Activated naive CD8-positive, alpha-beta T cell treated with anti-CD3 and anti-CD28 coated beads for 36 hours (primary cell): ENCODE data around the gene PLXNA3. TPM values are rescaled to one million over a fixed set of nuclear protein-coding genes. Genes with fewer than 3 reads are reported as not detected.

Source experiments
- DNase-seq: peaks from one replicate; pipeline ENCODE4 v3.0.0; 2021
- H3K27ac Mint-ChIP-seq: one replicate; pipeline ENCODE4 v1.8.0; 2022; ENCODE audit warnings: mild to moderate bottlenecking, moderate library complexity, mixed read lengths
- H3K27me3 Mint-ChIP-seq: one replicate; pipeline ENCODE4 v1.8.0; 2022; ENCODE audit warnings: mild to moderate bottlenecking, mixed read lengths
- H3K36me3 Mint-ChIP-seq: one replicate; pipeline ENCODE4 v1.8.0; 2021; ENCODE audit warnings: mild to moderate bottlenecking, mixed read lengths
- H3K4me1 Mint-ChIP-seq: one replicate; pipeline ENCODE4 v1.8.0; 2021; ENCODE audit warnings: mixed read lengths
- H3K4me3 Mint-ChIP-seq: one replicate; pipeline ENCODE4 v1.8.0; 2022; ENCODE audit warnings: mild to moderate bottlenecking, moderate library complexity, mixed read lengths
- H3K9me3 Mint-ChIP-seq: one replicate; pipeline ENCODE4 v1.8.0; 2022; ENCODE audit warnings: mixed read lengths
- total RNA-seq, 2 experiments: library from RNA; stranded (reverse); gene quantifications; one replicate each; pipeline ENCODE4 v1.2.3, GENCODE V29; 2021

Gene PLXNA3
- total RNA-seq, 2 experiments from 2014 or later, result 22.3 to 23.1 TPM

GRCh38 chrX:154507673-154508383, 49.7 kb downstream of the PLXNA3 start:
- H3K4me1 Mint-ChIP-seq, result peaks cover 10% of the 10 kb centered on the region
- no peaks in the 10 kb centered on the region for H3K27me3 Mint-ChIP-seq
- peaks cover 3% of the 10 kb centered on the region for H3K9me3 Mint-ChIP-seq
- peaks cover 20% of the 10 kb centered on the region for H3K36me3 Mint-ChIP-seq
- H3K27ac Mint-ChIP-seq, result no peak overlapping the region
- H3K4me3 Mint-ChIP-seq, result no peak overlapping the region
- DNase-seq, result no peak

- no peak overlapping the region for H3K27ac Mint-ChIP-seq
- H3K36me3 Mint-ChIP-seq, result peaks cover 20% of the 10 kb centered on the region
- H3K4me1 Mint-ChIP-seq, result peaks cover 10% of the 10 kb centered on the region
- H3K4me3 Mint-ChIP-seq, result no peak overlapping the region
- DNase-seq, result no peak
- peaks cover 3% of the 10 kb centered on the region for H3K9me3 Mint-ChIP-seq
- H3K27me3 Mint-ChIP-seq, result no peaks in the 10 kb centered on the region
These were observed 50.3 kb downstream of the PLXNA3 start for GRCh38 chrX:154508384-154508745.

- Mint-ChIP-seq H3K36me3 (peaks cover 26% of the 10 kb centered on the region), H3K9me3 (peaks cover 3% of the 10 kb centered on the region), H3K4me1 (peaks cover 15% of the 10 kb centered on the region), H3K27me3 (no peaks in the 10 kb centered on the region), H3K4me3 (no peak overlapping the region), H3K27ac (no peak overlapping the region)
- no peak for DNase-seq
These were observed 51.4 kb downstream of the PLXNA3 start for GRCh38 chrX:154509455-154509854.

GRCh38 chrX:154511761-154512160, 53.7 kb downstream of the PLXNA3 start:
- H3K4me3 Mint-ChIP-seq, result peak overlapping the region; percentile 47
- H3K4me1 Mint-ChIP-seq, result peaks cover 25% of the 10 kb centered on the region
- peaks cover 3% of the 10 kb centered on the region for H3K9me3 Mint-ChIP-seq
- peak overlapping the region; percentile 84 for H3K27ac Mint-ChIP-seq
- no peak for DNase-seq
- peaks cover 32% of the 10 kb centered on the region for H3K36me3 Mint-ChIP-seq
- no peaks in the 10 kb centered on the region for H3K27me3 Mint-ChIP-seq

DNA sequence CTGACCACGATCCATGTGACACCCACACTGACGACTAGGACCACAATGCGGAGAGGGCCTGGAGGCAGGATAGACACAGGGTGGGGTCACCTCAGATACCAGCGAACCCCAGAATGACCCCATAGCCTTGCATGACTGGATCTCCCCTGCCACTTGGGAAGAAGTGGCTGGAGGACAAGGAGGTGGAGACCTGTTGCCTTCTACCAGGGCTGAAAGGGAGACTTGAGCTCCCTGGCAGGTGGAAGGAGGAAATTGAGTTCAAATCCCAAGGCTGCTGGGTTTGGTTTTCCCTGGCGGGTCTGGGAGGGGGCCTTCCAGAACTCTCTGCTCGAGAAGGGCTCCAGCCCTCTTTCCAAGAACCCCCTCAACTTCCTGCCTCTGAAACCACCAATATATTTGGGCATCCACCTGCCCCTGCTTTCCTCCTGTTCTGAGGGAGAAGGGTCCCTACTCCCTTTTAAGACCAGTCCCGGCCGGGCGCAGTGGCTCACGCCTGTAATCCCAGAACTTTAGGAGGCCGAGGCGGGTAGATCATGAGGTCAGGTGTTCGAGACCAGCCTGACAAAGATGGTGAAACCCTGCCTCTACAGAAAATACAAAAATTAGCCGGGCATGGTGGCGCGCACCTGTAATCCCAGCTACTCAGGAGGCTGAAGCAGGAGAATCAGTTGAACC, 54.9 kb downstream of the PLXNA3 start:
- H3K4me1 Mint-ChIP-seq, result peaks cover 26% of the 10 kb centered on the region
- H3K4me3 Mint-ChIP-seq, result no peak overlapping the region
- H3K27me3 Mint-ChIP-seq, result no peaks in the 10 kb centered on the region
- H3K9me3 Mint-ChIP-seq, result peaks cover 3% of the 10 kb centered on the region
- no peak for DNase-seq
- H3K36me3 Mint-ChIP-seq, result peaks cover 32% of the 10 kb centered on the region
- no peak overlapping the region for H3K27ac Mint-ChIP-seq

DNA sequence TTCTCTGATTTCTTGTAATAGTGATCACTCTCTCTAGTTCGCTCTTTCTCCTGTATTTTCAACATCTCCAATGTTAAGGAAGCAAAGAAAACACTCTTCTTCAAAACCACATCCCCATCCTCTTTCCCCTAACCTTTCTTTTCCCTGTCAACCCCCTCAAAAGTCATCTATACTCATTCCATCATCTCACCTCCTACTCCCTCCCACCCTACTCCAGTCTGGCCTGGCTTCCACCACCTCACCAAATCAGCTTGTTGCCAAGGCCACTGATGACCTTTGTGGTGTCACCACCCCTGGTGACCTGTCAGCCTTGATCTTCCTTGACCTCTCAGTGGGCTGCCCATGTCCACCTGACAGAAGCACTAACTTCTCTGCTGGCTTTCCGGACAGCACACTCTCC, 55.6 kb downstream of the PLXNA3 start:
- Mint-ChIP-seq H3K4me1 (peaks cover 26% of the 10 kb centered on the region), H3K36me3 (peaks cover 30% of the 10 kb centered on the region), H3K27me3 (no peaks in the 10 kb centered on the region), H3K27ac (peak overlapping the region; percentile 59), H3K4me3 (peak overlapping the region; percentile 40), H3K9me3 (peaks cover 3% of the 10 kb centered on the region)
- DNase-seq, result no peak

DNA sequence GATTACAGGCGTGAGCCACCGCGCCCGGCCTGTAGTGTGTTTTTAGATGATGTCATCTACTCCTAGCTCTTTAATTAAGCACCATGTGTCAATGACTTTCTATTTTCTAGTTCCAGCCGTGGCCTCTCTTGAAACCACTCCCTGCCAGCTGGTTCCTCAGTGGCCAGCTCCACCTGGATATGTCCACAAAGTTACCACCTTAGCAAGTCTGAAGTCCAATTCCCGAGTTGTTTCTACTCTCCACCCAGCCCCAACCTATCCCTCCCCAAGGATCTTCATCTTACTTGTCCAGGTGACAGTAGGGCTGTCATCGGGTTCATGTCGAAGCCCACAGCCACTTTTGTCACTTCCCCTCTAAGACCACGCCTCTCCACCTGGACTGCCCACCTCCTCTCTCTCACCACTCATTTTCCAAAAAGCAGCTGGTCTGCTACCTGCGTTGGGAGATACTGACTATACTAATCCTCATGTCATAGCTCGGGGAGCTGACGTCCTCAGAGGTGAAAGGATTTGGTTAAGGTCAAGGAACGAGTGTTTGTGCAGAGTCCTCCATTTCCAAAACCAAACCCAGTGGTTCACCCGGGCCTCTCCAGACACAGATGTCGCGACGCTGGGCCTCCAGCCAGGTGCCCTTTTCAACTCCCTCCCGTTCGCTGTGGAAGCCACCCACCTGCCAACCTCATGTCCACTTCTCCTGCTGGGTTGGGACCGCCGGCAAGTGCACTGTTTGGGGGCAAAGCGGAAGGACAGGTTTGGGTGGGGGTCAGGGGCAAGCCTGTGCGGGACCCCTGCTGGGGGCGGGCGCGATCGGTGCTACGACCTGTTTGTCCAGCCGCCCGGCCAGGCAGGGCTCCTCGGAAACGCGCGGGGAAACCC, 57.2 kb downstream of the PLXNA3 start:
- peaks cover 26% of the 10 kb centered on the region for H3K4me1 Mint-ChIP-seq
- peak; percentile 28 for DNase-seq
- peaks cover 19% of the 10 kb centered on the region for H3K36me3 Mint-ChIP-seq

DNA sequence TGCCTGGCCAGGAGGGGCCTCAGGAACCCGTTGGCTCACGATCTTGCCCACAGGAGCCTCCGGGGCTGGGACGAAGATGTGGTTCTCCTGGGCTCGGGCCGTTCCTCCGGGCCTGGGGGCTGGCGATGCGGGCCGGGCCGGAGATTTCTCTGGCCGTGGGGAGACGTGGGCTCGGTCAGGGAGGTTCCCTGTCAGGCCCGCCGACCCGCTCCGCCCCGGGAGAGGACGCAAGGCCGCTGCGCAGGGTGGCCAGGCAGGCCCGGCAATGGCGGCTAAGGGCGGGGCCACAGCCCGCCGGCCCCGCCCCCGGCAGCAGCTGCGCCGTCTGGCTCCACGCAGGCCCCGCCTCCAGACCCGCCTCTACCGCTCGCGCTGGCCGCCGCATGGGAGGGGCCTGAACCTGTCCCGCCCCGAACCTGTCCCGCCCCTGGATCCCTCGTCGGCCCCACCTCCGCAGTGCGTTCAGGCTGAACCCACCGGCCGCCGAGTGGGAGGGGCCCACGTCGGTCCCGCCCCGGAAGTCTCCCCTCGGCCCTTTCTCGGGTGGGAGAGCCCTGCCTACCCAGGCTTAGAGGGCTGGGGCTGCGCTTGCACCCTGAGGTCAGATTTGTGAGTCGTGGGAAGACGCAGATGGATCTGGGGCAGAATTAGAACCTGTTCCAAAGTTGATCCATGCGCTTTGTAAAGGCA, 58.0 kb downstream of the PLXNA3 start, which contains the start of gene FAM3A:
FAM3A (minus strand) TSS at position 267 of the 690 bp plus-strand sequence. CDS start 460 bp downstream, outside the sequence.
- Mint-ChIP-seq H3K4me1 (peaks cover 24% of the 10 kb centered on the region), H3K4me3 (peak within 1 kb of the TSS; percentile 88), H3K9me3 (no peaks in the 10 kb centered on the region), H3K27ac (peak within 1 kb of the TSS; percentile 87), H3K36me3 (peaks cover 15% of the 10 kb centered on the region), H3K27me3 (no peaks in the 10 kb centered on the region)
- peak; percentile 93 for DNase-seq

More for the DNA sequence above, 57.2 kb downstream of the PLXNA3 start:
- H3K9me3 Mint-ChIP-seq, result no peaks in the 10 kb centered on the region
- H3K27ac Mint-ChIP-seq, result peak overlapping the region; percentile 87
- no peaks in the 10 kb centered on the region for H3K27me3 Mint-ChIP-seq
- H3K4me3 Mint-ChIP-seq, result peak overlapping the region; percentile 88

GRCh38 chrX:154516656-154517100, 58.6 kb downstream of the PLXNA3 start:
- Mint-ChIP-seq H3K4me3 (peak overlapping the region; percentile 85), H3K4me1 (peaks cover 19% of the 10 kb centered on the region)

GRCh38 chrX:154517101-154517781, 59.2 kb downstream of the PLXNA3 start:
- no peak overlapping the region for H3K27ac Mint-ChIP-seq
- H3K4me1 Mint-ChIP-seq, result peaks cover 16% of the 10 kb centered on the region
- peak overlapping the region; percentile 42 for H3K4me3 Mint-ChIP-seq
- H3K27me3 Mint-ChIP-seq, result no peaks in the 10 kb centered on the region
- H3K36me3 Mint-ChIP-seq, result peaks cover 13% of the 10 kb centered on the region
- H3K9me3 Mint-ChIP-seq, result no peaks in the 10 kb centered on the region
- no peak for DNase-seq

More at GRCh38 chrX:154516656-154517100, 58.6 kb downstream of the PLXNA3 start:
- no peak for DNase-seq
- no peaks in the 10 kb centered on the region for H3K9me3 Mint-ChIP-seq
- no peaks in the 10 kb centered on the region for H3K27me3 Mint-ChIP-seq
- peaks cover 14% of the 10 kb centered on the region for H3K36me3 Mint-ChIP-seq
- H3K27ac Mint-ChIP-seq, result peak overlapping the region; percentile 72

GRCh38 chrX:154519389-154519788, 61.3 kb downstream of the PLXNA3 start:
- H3K27me3 Mint-ChIP-seq, result no peaks in the 10 kb centered on the region
- H3K4me1 Mint-ChIP-seq, result peaks cover 11% of the 10 kb centered on the region
- peaks cover 6% of the 10 kb centered on the region for H3K36me3 Mint-ChIP-seq
- no peaks in the 10 kb centered on the region for H3K9me3 Mint-ChIP-seq
- H3K4me3 Mint-ChIP-seq, result no peak overlapping the region
- no peak overlapping the region for H3K27ac Mint-ChIP-seq
- no peak for DNase-seq

GRCh38 chrX:154525606-154526490, 67.8 kb downstream of the PLXNA3 start:
- no peak overlapping the region for H3K27ac Mint-ChIP-seq
- no peak overlapping the region for H3K4me3 Mint-ChIP-seq
- peaks cover 14% of the 10 kb centered on the region for H3K4me1 Mint-ChIP-seq
- DNase-seq, result no peak
- no peaks in the 10 kb centered on the region for H3K9me3 Mint-ChIP-seq
- H3K36me3 Mint-ChIP-seq, result no peaks in the 10 kb centered on the region
- H3K27me3 Mint-ChIP-seq, result no peaks in the 10 kb centered on the region
